ENCODE results near the gene POU4F2. TPM values are rescaled to one million over a fixed set of nuclear protein-coding genes. Genes with fewer than 3 reads are reported as not detected.

The POU4F2 gene
- total and polyA plus RNA-seq, 4 donors = not detected

GRCh38 chr4:146639506-146639932 is 826 bp downstream of the POU4F2 start:
- intact Hi-C loops (cut with DNase I) = loop anchor here in 1 of 2 donors (10.0 kb wide), 1 partner anchor 295 kb away; no protein-coding TSS in a partner anchor
- no peak for DNase-seq
- no peak overlapping the region for H3K4me3 ChIP-seq (ENCODE audit: low read length in 2 of 2)
- 2% methylated on average over 20 of the region's 20 CpGs for WGBS, 2 donors
- no peaks in the 10 kb centered on the region for H3K36me3 ChIP-seq (ENCODE audit: control insufficient read depth in 1 of 2, insufficient read depth in 2 of 2, low read length in 1 of 2)
- no peaks in the 10 kb centered on the region for H3K4me1 ChIP-seq (ENCODE audit: control insufficient read depth in 1 of 2, insufficient read depth in 2 of 2, low read length in 2 of 2)
- no peak overlapping the region for H3K27ac ChIP-seq (ENCODE audit: low read depth in 1 of 2, low read length in 2 of 2)
- peaks cover 0 to 2% of the 10 kb centered on the region in 2 donors for H3K27me3 ChIP-seq (ENCODE audit: control insufficient read depth in 1 of 2, insufficient read depth in 2 of 2, low read length in 1 of 2)
- H3K9me3 ChIP-seq (ENCODE audit: control insufficient read depth, low read length) = peaks cover 2% of the 10 kb centered on the region
- ATAC-seq (ENCODE audit: low FRiP score) = no peak

- H3K9me3 ChIP-seq (ENCODE audit: control insufficient read depth, low read length) = no peaks in the 10 kb centered on the region
- H3K27me3 ChIP-seq (ENCODE audit: control insufficient read depth in 1 of 2, insufficient read depth in 2 of 2, low read length in 1 of 2) = no peaks in the 10 kb centered on the region
- H3K27ac ChIP-seq (ENCODE audit: low read depth in 1 of 2, low read length in 2 of 2) = no peak overlapping the region
- intact Hi-C loops (cut with DNase I) = no loop called here
- no peak for DNase-seq
- no peaks in the 10 kb centered on the region for H3K4me1 ChIP-seq (ENCODE audit: control insufficient read depth in 1 of 2, insufficient read depth in 2 of 2, low read length in 2 of 2)
- ATAC-seq (ENCODE audit: low FRiP score) = no peak
- no peak overlapping the region for H3K4me3 ChIP-seq (ENCODE audit: low read length in 2 of 2)
- WGBS, 2 donors = 3 to 4% methylated on average over 45 to 46 of the region's 46 CpGs
- no peaks in the 10 kb centered on the region for H3K36me3 ChIP-seq (ENCODE audit: control insufficient read depth in 1 of 2, insufficient read depth in 2 of 2, low read length in 1 of 2)
Observed at GRCh38 chr4:146640021-146640464, 1.4 kb downstream of the POU4F2 start.

- Histone ChIP-seq H3K36me3 (ENCODE audit: control insufficient read depth in 1 of 2, insufficient read depth in 2 of 2, low read length in 1 of 2) (no peaks in the 10 kb centered on the region), H3K27me3 (ENCODE audit: control insufficient read depth in 1 of 2, insufficient read depth in 2 of 2, low read length in 1 of 2) (no peaks in the 10 kb centered on the region), H3K4me3 (ENCODE audit: low read length in 2 of 2) (no peak overlapping the region), H3K4me1 (ENCODE audit: control insufficient read depth in 1 of 2, insufficient read depth in 2 of 2, low read length in 2 of 2) (no peaks in the 10 kb centered on the region), H3K27ac (ENCODE audit: low read depth in 1 of 2, low read length in 2 of 2) (no peak overlapping the region), H3K9me3 (ENCODE audit: control insufficient read depth, low read length) (no peaks in the 10 kb centered on the region)
- WGBS, 2 donors = 1 to 2% methylated on average over 37 of the region's 37 CpGs
- ATAC-seq (ENCODE audit: low FRiP score) (no peak), DNase-seq (no peak)
- intact Hi-C loops (cut with DNase I) = no loop called here
Observed at GRCh38 chr4:146640465-146641061, 1.9 kb downstream of the POU4F2 start.

GRCh38 chr4:146641762-146642161 is 3.1 kb downstream of the POU4F2 start:
- WGBS, 2 donors = 4 to 7% methylated on average over 3 of the region's 3 CpGs
- intact Hi-C loops (cut with DNase I) = no loop called here
- Histone ChIP-seq H3K4me1 (ENCODE audit: control insufficient read depth in 1 of 2, insufficient read depth in 2 of 2, low read length in 2 of 2) (no peaks in the 10 kb centered on the region), H3K9me3 (ENCODE audit: control insufficient read depth, low read length) (no peaks in the 10 kb centered on the region), H3K27me3 (ENCODE audit: control insufficient read depth in 1 of 2, insufficient read depth in 2 of 2, low read length in 1 of 2) (no peaks in the 10 kb centered on the region), H3K4me3 (ENCODE audit: low read length in 2 of 2) (no peak overlapping the region), H3K27ac (ENCODE audit: low read depth in 1 of 2, low read length in 2 of 2) (no peak overlapping the region), H3K36me3 (ENCODE audit: control insufficient read depth in 1 of 2, insufficient read depth in 2 of 2, low read length in 1 of 2) (no peaks in the 10 kb centered on the region)
- no peak for ATAC-seq (ENCODE audit: low FRiP score)
- DNase-seq = no peak

GRCh38 chr4:146643812-146644401 is 5.2 kb downstream of the POU4F2 start:
- DNase-seq (no peak), ATAC-seq (ENCODE audit: low FRiP score) (no peak)
- WGBS, 2 donors = 3 to 4% methylated on average over 6 of the region's 6 CpGs
- Histone ChIP-seq H3K4me3 (ENCODE audit: low read length in 2 of 2) (no peak overlapping the region), H3K36me3 (ENCODE audit: control insufficient read depth in 1 of 2, insufficient read depth in 2 of 2, low read length in 1 of 2) (no peaks in the 10 kb centered on the region), H3K9me3 (ENCODE audit: control insufficient read depth, low read length) (no peaks in the 10 kb centered on the region), H3K27me3 (ENCODE audit: control insufficient read depth in 1 of 2, insufficient read depth in 2 of 2, low read length in 1 of 2) (no peaks in the 10 kb centered on the region), H3K27ac (ENCODE audit: low read depth in 1 of 2, low read length in 2 of 2) (no peak overlapping the region), H3K4me1 (ENCODE audit: control insufficient read depth in 1 of 2, insufficient read depth in 2 of 2, low read length in 2 of 2) (no peaks in the 10 kb centered on the region)
- intact Hi-C loops (cut with DNase I) = no loop called here

GRCh38 chr4:146645921-146646320 is 7.2 kb downstream of the POU4F2 start:
- intact Hi-C loops (cut with DNase I) = no loop called here
- no peaks in the 10 kb centered on the region for H3K9me3 ChIP-seq (ENCODE audit: control insufficient read depth, low read length)
- H3K4me1 ChIP-seq (ENCODE audit: control insufficient read depth in 1 of 2, insufficient read depth in 2 of 2, low read length in 2 of 2) = no peaks in the 10 kb centered on the region
- no peaks in the 10 kb centered on the region for H3K36me3 ChIP-seq (ENCODE audit: control insufficient read depth in 1 of 2, insufficient read depth in 2 of 2, low read length in 1 of 2)
- WGBS, 2 donors = 1 to 2% methylated on average over 6 of the region's 6 CpGs
- DNase-seq (no peak), ATAC-seq (ENCODE audit: low FRiP score) (no peak)
- no peak overlapping the region for H3K4me3 ChIP-seq (ENCODE audit: low read length in 2 of 2)
- H3K27me3 ChIP-seq (ENCODE audit: control insufficient read depth in 1 of 2, insufficient read depth in 2 of 2, low read length in 1 of 2) = no peaks in the 10 kb centered on the region
- H3K27ac ChIP-seq (ENCODE audit: low read depth in 1 of 2, low read length in 2 of 2) = no peak overlapping the region

- WGBS, 2 donors = 4 to 6% methylated on average over 13 of the region's 13 CpGs
- ATAC-seq (ENCODE audit: low FRiP score) = no peak
- Histone ChIP-seq H3K4me3 (ENCODE audit: low read length in 2 of 2) (no peak overlapping the region), H3K36me3 (ENCODE audit: control insufficient read depth in 1 of 2, insufficient read depth in 2 of 2, low read length in 1 of 2) (no peaks in the 10 kb centered on the region), H3K4me1 (ENCODE audit: control insufficient read depth in 1 of 2, insufficient read depth in 2 of 2, low read length in 2 of 2) (no peaks in the 10 kb centered on the region), H3K9me3 (ENCODE audit: control insufficient read depth, low read length) (no peaks in the 10 kb centered on the region), H3K27me3 (ENCODE audit: control insufficient read depth in 1 of 2, insufficient read depth in 2 of 2, low read length in 1 of 2) (no peaks in the 10 kb centered on the region), H3K27ac (ENCODE audit: low read depth in 1 of 2, low read length in 2 of 2) (no peak overlapping the region)
- intact Hi-C loops (cut with DNase I) = no loop called here
- DNase-seq = no peak
Observed at GRCh38 chr4:146646593-146647325, 8.1 kb downstream of the POU4F2 start.

GRCh38 chr4:146647615-146648460 is 9.1 kb downstream of the POU4F2 start:
- Histone ChIP-seq H3K4me3 (ENCODE audit: low read length in 2 of 2) (no peak overlapping the region), H3K9me3 (ENCODE audit: control insufficient read depth, low read length) (no peaks in the 10 kb centered on the region), H3K4me1 (ENCODE audit: control insufficient read depth in 1 of 2, insufficient read depth in 2 of 2, low read length in 2 of 2) (no peaks in the 10 kb centered on the region), H3K36me3 (ENCODE audit: control insufficient read depth in 1 of 2, insufficient read depth in 2 of 2, low read length in 1 of 2) (no peaks in the 10 kb centered on the region), H3K27ac (ENCODE audit: low read depth in 1 of 2, low read length in 2 of 2) (no peak overlapping the region), H3K27me3 (ENCODE audit: control insufficient read depth in 1 of 2, insufficient read depth in 2 of 2, low read length in 1 of 2) (no peaks in the 10 kb centered on the region)
- peak; percentile 26 for ATAC-seq (ENCODE audit: low FRiP score)
- no peak for DNase-seq
- intact Hi-C loops (cut with DNase I) = no loop called here
- 1% methylated on average over 42 to 46 of the region's 46 CpGs for WGBS, 2 donors
